Fibroblast of villous mesenchyme (primary cell): Measurements from ENCODE around the gene CREBRF. TPM values are rescaled to one million over a fixed set of nuclear protein-coding genes. Genes with fewer than 3 reads are reported as not detected.
"Not testable (repeated sequence)": the region's sequence is repeated elsewhere in the genome, so short reads cannot be mapped to it uniquely, and the experiment has no call there.

ENCODE experiments used
- DNase-seq: peaks from one replicate; pipeline ENCODE4 v3.0.0-alpha.2; 2010; ENCODE audit warnings: low read depth
- H3K4me3 ChIP-seq: 2 replicates; pipeline ENCODE4 v1.5.1; 2011; ENCODE audit warnings: low read depth, mild to moderate bottlenecking, low read length
- total RNA-seq: library from RNA; depleted of rRNA; stranded (reverse); fragments of >200 nt; gene quantifications from 2 replicates; pipeline ENCODE4 v1.2.3, GENCODE V29; 2012
- TF ChIP-seq, protein P1 (sequence below): IDR thresholded peaks from 2 replicates; pipeline ENCODE4 v1.5.1; 2012; ENCODE audit warnings: low read depth, mild to moderate bottlenecking, low read length; ENCODE audit not compliant: insufficient read depth

CREBRF gene
- total RNA-seq, 1 donor: 15.5 TPM

- DNase-seq: no peak
- TF ChIP-seq, protein P1, sequence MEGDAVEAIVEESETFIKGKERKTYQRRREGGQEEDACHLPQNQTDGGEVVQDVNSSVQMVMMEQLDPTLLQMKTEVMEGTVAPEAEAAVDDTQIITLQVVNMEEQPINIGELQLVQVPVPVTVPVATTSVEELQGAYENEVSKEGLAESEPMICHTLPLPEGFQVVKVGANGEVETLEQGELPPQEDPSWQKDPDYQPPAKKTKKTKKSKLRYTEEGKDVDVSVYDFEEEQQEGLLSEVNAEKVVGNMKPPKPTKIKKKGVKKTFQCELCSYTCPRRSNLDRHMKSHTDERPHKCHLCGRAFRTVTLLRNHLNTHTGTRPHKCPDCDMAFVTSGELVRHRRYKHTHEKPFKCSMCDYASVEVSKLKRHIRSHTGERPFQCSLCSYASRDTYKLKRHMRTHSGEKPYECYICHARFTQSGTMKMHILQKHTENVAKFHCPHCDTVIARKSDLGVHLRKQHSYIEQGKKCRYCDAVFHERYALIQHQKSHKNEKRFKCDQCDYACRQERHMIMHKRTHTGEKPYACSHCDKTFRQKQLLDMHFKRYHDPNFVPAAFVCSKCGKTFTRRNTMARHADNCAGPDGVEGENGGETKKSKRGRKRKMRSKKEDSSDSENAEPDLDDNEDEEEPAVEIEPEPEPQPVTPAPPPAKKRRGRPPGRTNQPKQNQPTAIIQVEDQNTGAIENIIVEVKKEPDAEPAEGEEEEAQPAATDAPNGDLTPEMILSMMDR: no peak
- H3K4me3 ChIP-seq: no peak overlapping the region
Measured at GRCh38 chr5:173015192-173015591, 41.0 kb upstream of the CREBRF start.

DNA sequence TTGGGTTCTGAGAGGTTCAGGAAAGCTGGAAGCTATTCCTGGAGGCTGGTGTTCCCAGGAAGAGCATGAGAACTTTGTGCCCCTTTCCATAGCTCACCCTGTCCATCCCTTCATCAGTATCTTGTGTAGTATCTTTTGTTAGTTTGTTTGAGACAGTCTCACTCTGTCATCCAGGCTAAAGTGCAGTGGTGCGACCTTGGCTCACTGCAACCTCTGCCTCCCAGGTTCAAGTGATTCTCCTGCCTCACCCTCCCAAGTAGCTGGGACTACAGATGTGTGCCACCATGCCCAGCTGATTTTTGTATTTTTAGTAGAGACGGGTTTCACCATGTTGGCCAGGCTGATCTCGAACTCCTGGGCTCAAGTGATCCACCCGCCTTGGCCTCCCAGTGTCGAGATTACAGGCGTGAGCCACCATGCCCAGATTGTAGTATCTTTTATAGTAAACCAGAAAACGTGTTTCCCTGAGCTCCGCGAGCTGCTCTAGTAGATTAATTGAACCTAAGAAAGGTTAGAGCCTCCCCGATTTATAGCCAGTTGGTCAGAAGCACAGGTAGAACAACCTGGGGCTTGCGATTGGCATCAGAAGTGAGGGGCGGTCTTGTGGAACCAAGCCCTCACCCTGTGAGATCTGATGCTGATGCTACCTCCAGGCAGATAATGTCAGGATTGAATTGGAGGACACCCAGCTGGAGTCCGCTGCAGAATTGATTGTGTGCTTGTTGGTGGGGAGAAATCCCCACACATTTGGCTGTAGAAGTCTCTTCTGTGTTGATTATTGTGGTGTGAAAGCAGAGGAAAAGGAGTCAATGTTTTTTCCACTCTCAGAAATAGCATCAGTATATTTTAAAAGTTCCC, 40.3 kb upstream of the CREBRF start:
- TF ChIP-seq, protein P1: no peak
- no peak for DNase-seq
- no peak overlapping the region for H3K4me3 ChIP-seq

DNA sequence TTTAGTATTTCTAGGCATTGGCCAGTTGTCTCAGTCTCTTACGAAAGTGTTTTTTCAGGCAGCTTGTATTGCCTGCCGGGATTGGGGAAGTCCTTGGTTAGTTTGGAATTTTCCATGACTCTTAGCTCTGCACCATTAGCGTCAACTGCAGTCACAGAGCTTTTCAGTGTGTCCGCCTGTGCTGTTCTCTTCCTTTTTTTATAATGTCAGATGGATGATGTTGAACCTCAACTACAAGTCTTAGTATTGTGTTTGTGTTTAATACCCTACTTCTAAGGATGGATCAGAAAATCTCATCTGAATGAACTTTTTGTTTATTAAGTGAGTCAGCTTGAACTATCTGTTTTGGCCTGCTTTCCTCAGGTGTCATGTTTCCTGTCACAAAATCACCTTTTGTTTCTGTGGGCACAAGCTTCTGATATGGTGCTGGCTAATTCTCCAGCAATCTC, 39.5 kb upstream of the CREBRF start:
- peak; percentile 87 for DNase-seq
- TF ChIP-seq, protein P1: no peak
- no peak overlapping the region for H3K4me3 ChIP-seq

- not testable (repeated sequence) for DNase-seq
Measured at GRCh38 chr5:173017087-173017486, 39.1 kb upstream of the CREBRF start.

GRCh38 chr5:173018358-173018757, 37.8 kb upstream of the CREBRF start:
- no peak overlapping the region for H3K4me3 ChIP-seq
- no peak for DNase-seq

More at GRCh38 chr5:173017087-173017486, 39.1 kb upstream of the CREBRF start:
- not testable (repeated sequence) for H3K4me3 ChIP-seq

DNA sequence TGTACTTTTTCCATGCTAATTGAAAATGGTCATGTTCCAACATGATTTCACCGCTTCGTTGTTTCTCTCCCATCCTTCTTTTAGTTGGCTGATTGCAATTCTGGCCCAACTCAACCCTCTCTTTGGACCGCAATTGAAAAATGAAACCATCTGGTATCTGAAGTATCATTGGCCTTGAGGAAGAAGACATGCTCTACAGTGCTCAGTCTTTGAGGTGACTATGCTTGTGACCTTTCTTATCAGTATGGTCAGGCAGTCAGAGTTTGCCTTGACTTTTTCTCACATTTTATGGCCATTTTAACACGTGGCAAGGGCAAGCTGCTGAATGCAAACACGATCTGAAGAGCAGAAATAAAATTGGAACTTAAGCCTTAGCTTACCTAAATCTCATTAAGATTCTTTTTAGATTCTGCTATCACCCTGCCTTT, 36.0 kb upstream of the CREBRF start:
- TF ChIP-seq, protein P1: no peak
- DNase-seq: no peak
- no peak overlapping the region for H3K4me3 ChIP-seq

More at GRCh38 chr5:173018358-173018757, 37.8 kb upstream of the CREBRF start:
- TF ChIP-seq, protein P1: no peak

GRCh38 chr5:173020643-173021042, 35.5 kb upstream of the CREBRF start:
- no peak overlapping the region for H3K4me3 ChIP-seq
- no peak for DNase-seq
- TF ChIP-seq, protein P1: no peak
